Measurements from ENCODE around the gene ADAMTS12. TPM values are rescaled to one million over a fixed set of nuclear protein-coding genes. Genes with fewer than 3 reads are reported as not detected.

ADAMTS12 gene
- total and polyA plus RNA-seq, 9 of the 15 experiments (the other 6 are each of a cell fraction or from before 2014, with no cell fraction given), result 0.11 TPM; not detected in 8

DNA sequence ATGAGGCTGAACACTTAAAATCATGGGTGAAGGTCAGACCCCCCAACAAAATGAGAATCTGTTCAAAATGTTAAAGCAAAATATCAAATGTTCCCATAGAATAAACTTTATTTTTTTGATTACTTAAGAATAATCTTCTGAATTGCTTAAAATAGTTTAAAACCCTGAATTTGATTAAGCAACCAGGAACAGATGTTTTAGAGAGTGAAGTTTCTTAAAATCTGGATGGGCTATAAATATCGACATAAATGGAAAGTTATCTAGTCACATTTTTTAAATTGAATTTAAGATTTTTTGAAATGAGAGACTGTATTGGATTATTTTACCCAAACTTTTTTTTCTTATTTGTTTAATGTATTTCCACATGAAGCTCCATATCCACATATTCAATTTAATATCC is 98.5 kb downstream of the ADAMTS12 start:
- no peaks in the 10 kb centered on the region for H3K9me3 ChIP-seq (replicated peaks; ENCODE audit: control insufficient read depth, insufficient read depth, low read depth, low read length)
- no peak overlapping the region for H2AFZ ChIP-seq (ENCODE audit: low read depth, low read length)
- ChIA-PET POLR2A (interaction anchor here (1.3 kb wide), 1 partner anchor 13 kb away, joined by 3 read pairs; no protein-coding TSS in a partner anchor), CTCF (ENCODE audit: low intra/inter-chr PET ratio) (no interaction called here)
- no peak overlapping the region for H3K27ac ChIP-seq (ENCODE audit: extremely low read depth, low read depth, low read length)
- FAIRE-seq (no peak), DNase-seq (ENCODE audit: extremely low read depth in 1 of 4, low spot score in 3 of 4) (no peak), ATAC-seq (no peak)
- H4K20me1 ChIP-seq (replicated peaks; ENCODE audit: control insufficient read depth, insufficient read depth, low read length), result no peaks in the 10 kb centered on the region; the same call in 1 of the 2 replicates
- no peaks in the 10 kb centered on the region for H3K4me1 ChIP-seq (replicated peaks in 1 of 2; ENCODE audit: control insufficient read depth in 2 of 2, insufficient read depth in 2 of 2, low read length in 2 of 2)
- peaks cover 3 to 16% of the 10 kb centered on the region in 2 experiments; a peak in 3 of 5 replicates for H3K27me3 ChIP-seq (ENCODE audit: control insufficient read depth in 2 of 2, insufficient read depth in 2 of 2, low read length in 2 of 2)
- H3K9me1 ChIP-seq (ENCODE audit: control insufficient read depth, insufficient read depth, low read length), result no peaks in the 10 kb centered on the region
- in situ Hi-C loops (cut with MboI), result no loop called here
- no peak overlapping the region for H3K9ac ChIP-seq (ENCODE audit: insufficient read depth in 1 of 2, low read depth in 2 of 2, low read length in 2 of 2)
- no peak overlapping the region for H3K4me3 ChIP-seq
- BruUV-seq (replicated peaks), result no TSS peak
- H3K79me2 ChIP-seq (ENCODE audit: control insufficient read depth, insufficient read depth, low read length), result no peaks in the 10 kb centered on the region
- no peak overlapping the region for H3K4me2 ChIP-seq (ENCODE audit: insufficient read depth, low read length)
- WGBS (ENCODE audit: insufficient coverage, low coverage, missing lambda C conversion rate), result 0% methylated on average over 1 of the region's 1 CpG
- no peak for TF ChIP-seq ZNF589 (CRISPR knock-in tag; IDR thresholded peaks at IDR 0.05; ENCODE audit: low read depth)
- TF ChIP-seq GTF2F1 (IDR thresholded peaks at IDR 0.05; ENCODE audit: low read depth, low read length), result no peak
- TF ChIP-seq JUN (IDR thresholded peaks at IDR 0.05; ENCODE audit: borderline replicate concordance, low read depth, low read length), result no peak
- no peak for TF ChIP-seq JUN (CRISPR knock-in tag; IDR thresholded peaks at IDR 0.05; ENCODE audit: borderline replicate concordance)
- TF ChIP-seq XRCC5 (IDR thresholded peaks at IDR 0.05; ENCODE audit: low read depth, low read length), result no peak
- no peak for TF ChIP-seq LCOR (CRISPR knock-in tag; IDR thresholded peaks at IDR 0.05)
- no peak for TF ChIP-seq ZNF384 (IDR thresholded peaks at IDR 0.05; ENCODE audit: low read depth, low read length)
- TF ChIP-seq, protein P1, sequence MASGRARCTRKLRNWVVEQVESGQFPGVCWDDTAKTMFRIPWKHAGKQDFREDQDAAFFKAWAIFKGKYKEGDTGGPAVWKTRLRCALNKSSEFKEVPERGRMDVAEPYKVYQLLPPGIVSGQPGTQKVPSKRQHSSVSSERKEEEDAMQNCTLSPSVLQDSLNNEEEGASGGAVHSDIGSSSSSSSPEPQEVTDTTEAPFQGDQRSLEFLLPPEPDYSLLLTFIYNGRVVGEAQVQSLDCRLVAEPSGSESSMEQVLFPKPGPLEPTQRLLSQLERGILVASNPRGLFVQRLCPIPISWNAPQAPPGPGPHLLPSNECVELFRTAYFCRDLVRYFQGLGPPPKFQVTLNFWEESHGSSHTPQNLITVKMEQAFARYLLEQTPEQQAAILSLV (tag; IDR thresholded peaks at IDR 0.05), result no peak
- TF ChIP-seq COPS2 (conservative IDR thresholded peaks at IDR 0.05), result no peak
- no peak for TF ChIP-seq CXXC5 (CRISPR knock-in tag; IDR thresholded peaks at IDR 0.05)
- TF ChIP-seq E2F3 (CRISPR knock-in tag; IDR thresholded peaks at IDR 0.05), result no peak
- H3K36me3 ChIP-seq (ENCODE audit: control insufficient read depth, insufficient read depth, low read length), result no peaks in the 10 kb centered on the region
- intact Hi-C loops (cut with micrococcal nuclease), result no loop called here
